GM12878 (cell line): ENCODE data around the gene PATL1.
"Not testable (repeated sequence)": the region's sequence is repeated elsewhere in the genome, so short reads cannot be mapped to it uniquely, and the experiment has no call there.

Source experiments
- EP300 ChIP-seq, 2 experiments: fragments of 150-350 bp in 1 of 2; IDR thresholded peaks; 2 replicates each; pipeline ENCODE4 v1.6.1; 2011 to 2012; ENCODE audit warnings: low read depth in 2 of 2, low read length in 2 of 2, borderline replicate concordance in 1 of 2, improper control_type of control experiment in 1 of 2, inconsistent platforms in 1 of 2; ENCODE audit not compliant: control insufficient read depth in 1 of 2
- LARP7 ChIP-seq: fragments of 450-650 bp; IDR thresholded peaks from 2 replicates; pipeline ENCODE4 v1.6.1; 2017; ENCODE audit warnings: mild to moderate bottlenecking
- MYC ChIP-seq: IDR thresholded peaks from 2 replicates; pipeline ENCODE4 v1.6.1; 2011; ENCODE audit warnings: mild to moderate bottlenecking, low read length, moderate library complexity, inconsistent platforms; ENCODE audit not compliant: insufficient read depth, insufficient replicate concordance, insufficient read length, severe bottlenecking
- POLR2AphosphoS5 ChIP-seq: IDR thresholded peaks from 2 replicates; pipeline ENCODE4 v1.6.1; 2011; ENCODE audit warnings: mild to moderate bottlenecking, low read length, inconsistent platforms
- RBBP5 ChIP-seq: fragments of 200-600 bp; sonication (generic); conservative IDR thresholded peaks from 2 replicates; pipeline ENCODE4 v1.6.1; 2016
- SIX5 ChIP-seq: IDR thresholded peaks from 2 replicates; pipeline ENCODE4 v1.6.1; 2011; ENCODE audit warnings: mild to moderate bottlenecking, low read depth, low read length, moderate library complexity; ENCODE audit not compliant: severe bottlenecking
- SPI1 ChIP-seq: IDR thresholded peaks from 2 replicates; pipeline ENCODE4 v1.6.1; 2011; ENCODE audit warnings: low read depth, mild to moderate bottlenecking, low read length, moderate library complexity, borderline replicate concordance; ENCODE audit not compliant: insufficient read depth
- STAT1 ChIP-seq: fragments of 450-650 bp; conservative IDR thresholded peaks from 2 replicates; pipeline ENCODE4 v1.6.1; 2014; ENCODE audit warnings: antibody characterized with exemption, mild to moderate bottlenecking
- TF ChIP-seq, protein P1 (sequence below), 3 experiments: IDR thresholded peaks in 2 of 3; conservative IDR thresholded peaks in 1 of 3; 2 replicates each; pipeline ENCODE4 v1.5.1; 2011; ENCODE audit warnings: low read depth in 3 of 3, low read length in 3 of 3, mild to moderate bottlenecking in 3 of 3, control low read depth in 2 of 3, moderate library complexity in 2 of 3, inconsistent platforms in 1 of 3, mixed read lengths in 1 of 3; ENCODE audit not compliant: control insufficient read depth in 2 of 3, insufficient read depth in 1 of 3; ENCODE audit errors: extremely low read depth in 1 of 3

DNA sequence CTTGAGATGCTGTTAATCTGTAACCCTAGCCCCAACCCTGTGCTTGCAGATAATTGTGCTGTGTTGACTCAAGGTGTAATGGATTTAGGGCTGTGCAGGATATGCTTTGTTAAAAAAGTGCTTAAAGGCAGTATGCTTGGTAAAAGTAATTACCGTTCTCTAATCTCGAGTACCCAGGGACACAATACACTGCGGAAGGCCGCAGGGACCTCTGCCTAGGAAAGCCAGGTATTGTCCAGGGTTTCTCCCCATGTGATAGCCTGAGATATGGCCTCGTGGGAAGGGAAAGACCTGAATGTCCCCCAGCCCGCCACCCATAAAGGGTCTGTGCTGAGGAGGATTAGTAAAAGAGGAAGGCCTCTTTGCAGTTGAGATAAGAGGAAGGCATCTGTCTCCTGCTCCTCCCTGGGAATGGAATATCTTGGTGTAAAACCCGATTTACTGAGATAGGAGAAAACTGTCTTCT is 12.5 kb upstream of the PATL1 start:
- TF ChIP-seq LARP7; SIX5; EP300 (IDR thresholded peaks at IDR 0.05; ENCODE audit: borderline replicate concordance in 1 of 2, control insufficient read depth in 1 of 2, low read depth in 2 of 2, low read length in 2 of 2); RBBP5; STAT1; POLR2AphosphoS5; SPI1; MYC: not testable (repeated sequence)
- TF ChIP-seq, protein P1, sequence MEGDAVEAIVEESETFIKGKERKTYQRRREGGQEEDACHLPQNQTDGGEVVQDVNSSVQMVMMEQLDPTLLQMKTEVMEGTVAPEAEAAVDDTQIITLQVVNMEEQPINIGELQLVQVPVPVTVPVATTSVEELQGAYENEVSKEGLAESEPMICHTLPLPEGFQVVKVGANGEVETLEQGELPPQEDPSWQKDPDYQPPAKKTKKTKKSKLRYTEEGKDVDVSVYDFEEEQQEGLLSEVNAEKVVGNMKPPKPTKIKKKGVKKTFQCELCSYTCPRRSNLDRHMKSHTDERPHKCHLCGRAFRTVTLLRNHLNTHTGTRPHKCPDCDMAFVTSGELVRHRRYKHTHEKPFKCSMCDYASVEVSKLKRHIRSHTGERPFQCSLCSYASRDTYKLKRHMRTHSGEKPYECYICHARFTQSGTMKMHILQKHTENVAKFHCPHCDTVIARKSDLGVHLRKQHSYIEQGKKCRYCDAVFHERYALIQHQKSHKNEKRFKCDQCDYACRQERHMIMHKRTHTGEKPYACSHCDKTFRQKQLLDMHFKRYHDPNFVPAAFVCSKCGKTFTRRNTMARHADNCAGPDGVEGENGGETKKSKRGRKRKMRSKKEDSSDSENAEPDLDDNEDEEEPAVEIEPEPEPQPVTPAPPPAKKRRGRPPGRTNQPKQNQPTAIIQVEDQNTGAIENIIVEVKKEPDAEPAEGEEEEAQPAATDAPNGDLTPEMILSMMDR (IDR thresholded peaks at IDR 0.05 in 2 of 3, conservative IDR thresholded peaks at IDR 0.05 in 1 of 3; ENCODE audit: control insufficient read depth in 2 of 3, extremely low read depth in 1 of 3, insufficient read depth in 1 of 3, low read depth in 3 of 3, low read length in 3 of 3): not testable (repeated sequence)
